HG03025 (cell line): ENCODE data around the gene LRRFIP1.

Source experiments
- ATAC-seq: cut with Tn5 transposase; IDR thresholded peaks from one replicate; pipeline ENCODE4 v1.9.1; 2021; ENCODE audit warnings: mild to moderate bottlenecking, moderate library complexity; ENCODE audit not compliant: unreplicated experiment, low FRiP score

LRRFIP1 gene

DNA sequence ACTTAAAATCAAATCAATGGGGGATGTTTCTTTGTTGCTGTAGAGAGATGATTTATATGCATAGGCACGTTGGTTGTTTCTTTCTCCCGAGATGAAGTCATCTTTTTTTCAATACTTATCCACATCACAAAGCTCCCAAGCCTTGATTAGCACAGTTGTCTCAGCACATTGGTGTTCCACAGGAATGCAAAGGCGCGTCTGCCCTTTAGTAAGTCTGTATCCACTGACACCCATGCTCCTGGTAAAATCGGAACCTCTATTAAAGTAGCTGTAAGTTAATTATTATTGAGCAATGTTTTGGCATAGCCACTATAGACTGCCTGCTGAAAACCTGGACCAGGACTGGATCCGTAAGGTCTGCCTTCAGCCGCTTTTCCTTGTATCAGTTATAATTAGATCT lies 93.6 kb downstream of the LRRFIP1 start:
- ATAC-seq: no peak

DNA sequence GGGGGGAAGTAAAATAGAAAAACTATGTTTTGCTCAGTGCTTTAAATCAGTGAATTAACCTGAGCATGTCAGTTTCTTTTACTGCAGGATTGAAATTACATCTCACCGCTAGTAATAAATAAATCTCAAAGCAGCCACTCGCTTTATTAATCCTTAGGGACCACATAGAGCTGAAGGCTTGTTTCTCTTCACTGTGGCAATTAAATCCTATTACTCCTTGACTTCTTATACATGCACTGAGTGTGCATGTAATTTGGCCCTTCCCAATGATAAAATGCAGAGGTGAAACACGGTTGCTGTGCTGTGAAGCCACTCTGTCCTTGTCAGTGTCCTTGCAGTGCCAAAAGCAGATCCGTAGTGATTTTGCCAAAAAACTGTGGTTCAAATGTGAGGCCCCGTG lies 94.1 kb downstream of the LRRFIP1 start:
- ATAC-seq: no peak

DNA sequence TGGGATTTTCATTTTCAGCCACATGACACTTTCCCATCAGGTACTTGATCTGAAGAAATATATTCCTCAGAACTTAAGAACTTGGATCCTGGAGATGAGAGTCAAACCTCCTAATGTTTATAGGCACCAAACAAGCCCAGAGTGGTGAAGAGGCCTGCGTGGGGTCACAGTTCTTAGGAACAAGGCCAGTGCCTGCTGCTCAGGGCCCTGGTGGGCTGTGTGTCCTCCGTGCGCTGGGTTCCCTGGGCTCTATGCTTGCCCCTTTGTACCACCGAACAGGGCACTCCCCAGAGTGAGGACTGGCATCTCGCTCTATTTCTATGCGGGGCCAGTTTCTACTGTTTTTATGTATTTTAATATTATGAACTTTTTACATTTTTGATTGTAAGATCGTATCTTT lies 95.2 kb downstream of the LRRFIP1 start:
- no peak for ATAC-seq

DNA sequence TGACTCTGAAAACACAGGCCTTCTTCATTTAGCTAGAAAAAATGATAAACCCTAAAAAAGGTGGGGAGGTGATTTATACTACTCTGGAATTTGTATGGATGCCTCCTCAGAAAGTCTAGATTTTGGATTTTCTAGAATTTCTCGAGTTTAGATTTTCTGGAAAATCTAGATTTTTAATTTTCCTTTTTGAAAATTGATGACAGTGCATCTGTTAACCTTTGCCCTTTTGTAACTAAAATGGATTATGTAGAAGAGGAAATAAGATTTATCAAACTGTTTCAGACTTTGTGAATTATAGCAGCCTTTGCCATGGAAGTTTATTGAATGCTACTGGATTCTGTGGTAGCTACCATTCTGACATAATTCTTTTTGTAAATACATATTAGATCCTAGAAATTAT lies 95.6 kb downstream of the LRRFIP1 start:
- ATAC-seq: no peak

DNA sequence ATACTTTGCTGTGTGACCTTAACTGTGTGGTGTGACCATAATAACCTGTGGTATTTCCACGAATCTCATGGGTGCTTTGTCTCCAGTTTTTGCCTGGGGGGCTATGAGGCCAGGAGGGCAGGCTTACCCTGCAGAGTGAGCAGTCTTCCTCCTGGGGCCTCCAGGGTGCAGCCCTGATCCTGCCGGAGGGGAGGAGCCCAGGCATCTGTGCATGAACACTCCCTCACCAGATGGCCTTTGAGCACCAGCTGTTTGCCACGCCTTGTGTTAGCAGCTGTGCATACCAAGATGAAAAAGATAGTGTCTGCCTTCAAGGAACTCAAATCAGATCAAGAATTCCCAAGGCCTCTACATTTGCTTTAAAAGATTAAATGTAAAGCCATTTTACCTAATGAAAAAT lies 96.2 kb downstream of the LRRFIP1 start:
- peak; percentile 69 for ATAC-seq

DNA sequence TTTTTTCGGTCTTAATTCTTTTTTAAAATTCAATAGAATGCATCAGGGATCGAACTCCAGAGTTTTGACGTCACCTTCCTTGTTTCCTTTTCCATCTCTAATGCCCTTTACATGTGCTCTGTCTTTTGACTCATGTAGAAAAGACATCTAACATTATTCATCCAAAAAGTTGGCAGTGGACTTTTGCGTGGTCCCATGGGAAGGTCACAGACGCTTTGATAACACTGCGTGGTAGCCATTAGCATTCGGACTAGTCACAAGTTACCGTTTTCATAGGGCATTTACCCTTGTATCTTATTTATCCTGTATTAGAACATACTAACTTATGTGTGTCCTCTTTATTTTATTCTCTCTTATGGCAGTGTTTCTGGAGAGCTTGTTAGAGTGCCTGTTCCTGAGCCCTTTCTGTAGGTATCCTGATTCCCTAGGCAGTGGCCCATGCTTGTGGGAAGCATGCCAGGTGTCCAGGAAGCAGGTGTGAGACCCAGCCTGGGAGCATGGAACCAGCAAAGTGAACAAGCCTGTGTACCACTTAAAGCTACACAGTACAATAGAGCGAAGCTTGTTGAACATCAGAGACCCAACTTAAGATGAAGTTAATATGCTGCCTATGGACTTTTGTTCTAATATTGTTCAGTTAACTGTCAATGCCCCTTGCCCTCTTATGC lies 97.6 kb downstream of the LRRFIP1 start:
- ATAC-seq: no peak

DNA sequence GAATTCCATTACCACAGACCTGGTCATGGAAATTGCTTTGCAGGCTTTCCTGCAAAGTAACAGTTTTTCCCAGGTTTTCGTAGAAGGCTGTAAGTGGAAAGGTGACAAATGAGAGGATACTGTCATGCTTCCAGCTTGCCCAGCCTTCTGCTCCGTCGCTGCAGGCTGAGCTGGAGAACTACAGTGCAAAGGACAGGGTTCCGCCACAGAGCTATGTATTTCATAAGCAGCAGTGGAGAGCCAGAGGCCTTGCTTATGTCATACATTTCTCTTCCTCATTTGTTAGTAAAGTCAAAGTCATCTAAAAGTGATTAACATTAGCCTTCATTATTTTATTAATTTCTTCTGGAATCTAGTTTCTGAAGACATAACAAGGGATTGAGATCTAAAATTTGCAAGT lies 98.3 kb downstream of the LRRFIP1 start:
- ATAC-seq: no peak

DNA sequence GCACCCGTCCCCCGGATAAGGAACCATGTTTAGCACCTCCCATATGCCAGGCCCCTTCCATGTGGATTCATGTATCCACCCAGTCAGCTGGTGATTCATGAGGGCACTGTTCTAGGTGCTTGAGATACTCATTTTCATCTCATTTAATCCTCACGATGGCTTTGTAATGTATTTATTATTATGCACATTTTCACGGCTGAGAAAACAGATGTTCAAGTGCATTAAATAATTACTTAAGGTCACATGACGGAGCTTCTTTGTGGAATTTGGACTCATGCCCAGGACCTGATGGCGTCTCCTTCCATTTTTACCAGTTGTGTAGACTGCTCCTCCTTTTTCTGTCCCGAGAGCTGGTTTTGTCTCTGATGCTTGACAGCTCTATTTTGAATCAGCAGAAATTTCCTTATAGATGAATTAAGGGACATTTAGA lies 99.0 kb downstream of the LRRFIP1 start:
- no peak for ATAC-seq

DNA sequence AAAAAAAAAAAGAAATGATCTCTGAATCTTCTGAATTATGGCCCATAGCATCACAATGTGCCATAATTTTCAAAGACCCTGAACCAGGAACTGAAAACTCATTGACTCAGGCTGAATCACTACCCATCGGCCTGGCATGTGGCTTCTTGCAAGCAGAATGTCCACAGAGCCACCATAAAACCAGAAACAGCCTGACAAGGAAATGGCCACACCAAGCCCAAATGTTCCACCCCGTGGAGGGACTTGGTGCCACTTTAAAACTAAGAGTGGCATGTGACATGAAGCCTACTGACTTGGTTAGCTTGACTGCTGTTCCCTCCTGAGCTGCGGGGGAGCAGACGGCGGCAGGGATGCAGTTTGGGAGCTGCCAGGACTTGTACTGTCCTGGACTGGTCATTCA lies 100.0 kb downstream of the LRRFIP1 start:
- ATAC-seq: no peak

DNA sequence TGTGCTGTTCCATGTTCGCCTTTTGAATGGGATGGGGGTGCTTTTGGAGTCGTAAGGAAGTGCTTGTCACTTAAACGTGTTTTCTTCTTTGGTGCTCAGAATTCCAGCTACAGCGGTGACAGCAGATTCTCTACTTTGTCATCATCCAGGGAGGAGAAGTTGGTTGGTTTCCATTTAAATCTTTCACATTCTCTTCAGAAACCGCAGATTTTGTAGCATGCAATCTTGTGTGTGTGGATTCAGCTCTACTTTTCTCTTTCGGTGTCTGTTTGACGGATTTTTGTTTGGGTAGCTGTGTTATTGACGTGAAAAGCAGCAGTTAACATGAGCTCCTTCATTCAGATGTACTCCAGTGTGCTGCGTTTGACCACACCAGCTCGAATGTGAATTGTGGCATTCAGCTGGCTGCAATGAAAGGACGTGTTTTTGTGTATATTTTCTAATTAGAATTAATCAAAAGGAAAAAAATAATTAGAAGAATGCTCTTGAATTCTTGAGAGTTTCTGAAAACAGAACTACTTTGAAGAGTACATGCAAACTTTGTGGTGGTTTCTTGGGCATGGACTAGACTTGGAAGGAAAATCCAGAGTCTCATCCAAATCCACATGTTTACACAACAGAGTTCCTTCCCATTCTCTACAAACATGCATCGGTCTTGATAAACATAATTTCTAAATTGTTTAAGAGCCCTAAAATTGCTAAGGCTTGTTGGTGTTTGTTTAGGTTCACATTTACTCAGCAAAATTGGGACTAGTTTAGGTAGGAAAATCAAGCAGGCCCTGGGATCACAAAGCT lies 102.5 kb downstream of the LRRFIP1 start:
- no peak for ATAC-seq

DNA sequence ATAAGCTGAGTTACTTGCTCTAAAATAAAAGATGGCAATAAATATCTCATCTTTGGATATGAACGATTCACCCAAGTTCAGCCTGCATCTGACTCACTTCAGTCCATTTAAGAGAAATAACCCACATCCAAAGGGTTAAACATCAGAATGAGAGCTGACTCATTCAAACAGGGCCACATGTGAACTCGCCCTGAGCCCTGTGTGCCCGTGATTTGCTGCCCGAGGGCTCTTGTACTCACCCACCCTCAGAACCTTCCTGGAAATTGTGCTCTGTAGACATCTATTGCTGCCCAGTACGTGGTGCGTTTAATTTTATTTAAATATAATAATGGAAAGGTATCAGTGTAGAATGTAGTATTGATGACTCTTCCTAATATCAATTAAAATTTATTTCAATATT lies 104.3 kb downstream of the LRRFIP1 start:
- ATAC-seq: no peak

DNA sequence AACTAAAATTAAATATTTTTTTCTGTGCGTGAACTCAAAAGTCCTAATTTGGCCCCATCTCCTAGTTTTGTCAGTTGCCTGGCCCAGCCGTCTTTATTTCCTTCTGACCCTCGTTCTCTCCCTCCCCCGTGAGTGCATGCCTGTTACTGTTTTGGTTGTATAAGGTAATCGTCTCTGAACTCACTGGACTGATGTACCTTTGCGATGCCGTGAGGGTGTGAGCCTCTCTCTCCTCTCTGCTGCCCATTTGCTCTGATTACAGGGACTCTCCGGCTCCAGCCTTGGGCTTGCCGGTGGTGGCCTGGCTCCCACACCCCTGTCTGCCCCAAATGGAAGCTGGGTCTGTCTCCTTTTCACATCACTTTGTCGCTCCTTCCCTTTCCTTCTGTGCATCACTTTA lies 104.7 kb downstream of the LRRFIP1 start:
- ATAC-seq: no peak

DNA sequence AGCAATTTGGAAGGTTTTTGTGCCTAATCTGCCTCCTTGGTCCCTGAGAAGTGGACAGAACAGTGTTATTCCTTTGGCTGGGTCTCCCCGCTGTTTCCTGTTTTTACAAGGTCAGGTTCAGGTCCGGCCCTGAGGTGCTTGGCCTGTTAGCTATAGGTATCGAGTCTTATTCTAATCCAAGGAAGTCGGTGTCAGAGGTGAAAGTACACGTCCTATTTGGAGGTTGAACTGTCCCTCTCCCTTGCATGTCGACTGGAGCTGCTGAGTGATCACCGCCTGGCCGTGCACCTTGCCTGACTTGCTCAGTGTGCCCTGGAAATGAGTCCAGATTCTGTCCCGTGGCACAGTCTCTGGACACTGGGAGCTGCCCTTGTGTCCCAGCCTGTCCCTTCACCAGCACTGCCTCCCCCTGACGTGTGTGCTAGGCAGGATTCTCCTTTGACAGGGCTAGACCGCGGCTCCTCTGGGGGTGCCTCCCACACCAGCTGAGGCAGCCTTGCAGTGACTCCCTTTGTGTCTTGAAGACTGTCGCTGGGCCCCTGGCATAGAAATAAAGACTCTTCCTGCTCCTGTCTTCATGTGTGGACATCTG lies 105.5 kb downstream of the LRRFIP1 start:
- ATAC-seq: no peak

DNA sequence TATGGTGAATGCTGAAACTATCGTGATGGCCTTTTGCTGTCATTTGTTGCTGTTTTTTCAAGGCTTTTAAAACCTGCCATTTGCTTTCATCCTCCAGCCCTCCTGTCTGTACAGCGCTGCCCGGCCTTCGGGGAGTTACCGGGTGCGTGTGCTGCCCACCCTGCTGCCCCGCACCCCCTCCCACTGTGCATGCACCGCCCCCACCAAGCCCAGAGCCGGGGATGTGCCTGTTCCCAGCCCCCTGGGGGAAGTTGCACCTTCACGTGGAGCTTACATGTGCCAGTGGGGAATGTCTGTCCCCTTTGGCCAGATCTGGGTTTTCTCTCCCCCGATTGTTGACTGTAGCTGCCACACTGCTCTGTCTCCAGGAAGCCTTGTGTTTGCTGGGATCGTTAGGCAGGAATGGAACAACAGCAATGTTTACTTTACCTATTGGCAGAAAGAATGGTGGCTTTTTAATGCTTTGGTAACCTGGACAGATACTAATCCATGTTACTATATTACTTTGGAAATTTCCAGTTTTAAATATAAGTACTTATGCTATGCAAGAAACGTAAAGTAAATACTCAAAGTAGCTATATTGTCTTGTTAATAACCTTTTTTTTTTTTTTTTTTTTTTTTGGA lies 106.4 kb downstream of the LRRFIP1 start:
- no peak for ATAC-seq

DNA sequence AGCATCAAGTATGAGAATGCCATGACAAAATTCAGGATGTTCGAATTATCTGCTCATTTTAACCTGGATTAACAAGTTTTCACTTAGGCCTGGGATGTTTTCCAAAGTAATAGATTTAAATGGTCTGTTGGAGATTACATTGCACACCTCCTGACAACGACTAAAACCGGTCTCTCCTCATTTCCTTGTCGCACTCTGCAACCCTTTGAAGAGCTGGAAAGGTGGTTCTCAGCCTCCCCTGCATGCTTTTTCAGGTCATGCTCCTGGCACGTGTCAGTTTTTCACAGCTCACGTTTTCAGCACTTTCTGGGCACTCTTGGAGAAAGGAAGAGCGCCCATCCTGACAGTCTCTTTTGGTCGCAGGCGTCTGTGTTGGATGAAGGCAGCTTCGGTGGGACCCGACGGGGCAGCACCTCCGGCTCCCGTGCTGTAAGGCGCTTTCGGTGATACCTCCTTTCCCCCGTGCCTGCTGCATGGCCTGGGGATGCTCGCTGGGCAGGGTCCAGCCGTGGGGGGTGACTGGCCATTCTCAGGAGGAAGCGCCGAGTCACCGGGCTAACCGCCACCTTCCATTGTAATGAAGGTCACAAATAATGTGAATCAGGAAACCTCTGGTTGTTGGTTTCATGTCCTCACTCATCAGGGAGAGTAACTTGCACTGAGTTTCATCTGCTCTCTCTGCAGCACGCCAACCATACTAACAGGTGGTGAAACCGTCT lies 107.7 kb downstream of the LRRFIP1 start:
- no peak for ATAC-seq

DNA sequence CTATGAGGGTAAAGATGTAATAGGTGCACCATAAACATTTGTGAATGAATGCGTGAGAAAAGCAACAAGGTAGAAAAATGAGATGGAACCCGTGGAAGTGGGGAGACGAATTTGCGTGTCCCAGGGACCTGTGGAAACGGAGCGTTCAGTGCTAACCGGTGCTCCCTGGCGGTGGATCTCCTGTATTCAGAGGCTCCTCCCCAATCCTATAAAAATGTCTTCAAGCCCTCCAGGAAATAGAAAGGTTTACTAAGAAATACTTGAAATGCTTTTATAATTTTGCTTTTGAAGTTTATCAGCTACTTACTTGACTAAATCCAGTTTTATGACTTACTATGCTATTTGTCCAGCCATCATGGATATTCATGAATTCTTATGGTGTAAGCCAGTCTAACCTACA lies 108.4 kb downstream of the LRRFIP1 start:
- no peak for ATAC-seq

DNA sequence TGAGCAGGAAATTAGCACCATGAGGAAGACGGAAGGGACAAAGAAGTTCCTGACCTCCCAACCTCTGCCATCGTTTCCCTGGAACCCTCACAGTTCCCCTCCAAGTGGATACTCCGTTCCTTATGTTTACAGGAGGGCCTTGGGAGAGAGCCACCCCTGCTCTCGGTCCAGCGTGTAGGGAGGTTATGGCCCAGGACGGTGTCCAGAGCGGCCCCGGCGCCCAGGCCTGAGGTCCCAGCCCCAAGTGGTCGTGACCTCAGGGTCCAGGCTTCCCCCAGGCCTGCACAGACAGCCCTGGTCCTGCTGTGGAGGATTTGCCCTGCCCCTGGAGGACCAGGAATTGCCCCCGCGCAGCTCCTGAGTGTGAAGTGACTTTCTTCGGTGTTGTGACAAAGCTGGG lies 109.4 kb downstream of the LRRFIP1 start:
- no peak for ATAC-seq

DNA sequence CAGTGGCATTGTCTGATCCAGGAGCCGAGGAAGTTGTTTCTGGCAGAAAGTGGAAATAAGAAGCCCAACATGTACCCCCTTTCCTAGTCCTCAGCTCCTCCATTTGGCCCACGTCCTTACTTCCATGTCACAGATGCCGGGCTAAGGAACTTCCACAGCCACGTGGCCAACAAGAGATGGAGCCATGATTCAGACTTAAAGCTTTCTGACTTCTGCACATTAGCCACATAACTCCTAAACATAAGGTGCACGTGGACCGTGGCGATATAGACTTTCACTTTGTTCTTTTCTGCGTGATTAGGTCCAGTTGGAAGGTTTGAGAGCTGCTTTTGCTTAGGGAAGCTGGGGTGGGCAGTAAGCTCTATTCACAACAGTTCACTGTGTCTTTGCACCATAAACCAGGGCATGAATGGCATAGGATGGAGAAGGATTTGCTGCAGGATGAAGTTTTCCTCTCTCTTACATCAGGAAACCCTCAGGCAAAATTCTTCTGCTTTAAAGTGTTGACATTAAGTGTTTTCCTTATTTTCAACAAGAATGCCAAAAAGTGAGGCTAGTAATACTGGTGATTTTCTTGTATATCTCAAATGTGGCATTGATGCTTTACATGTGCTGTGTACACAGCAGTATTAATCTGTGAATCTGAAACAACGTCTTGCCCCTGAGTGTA lies 109.9 kb downstream of the LRRFIP1 start:
- no peak for ATAC-seq

DNA sequence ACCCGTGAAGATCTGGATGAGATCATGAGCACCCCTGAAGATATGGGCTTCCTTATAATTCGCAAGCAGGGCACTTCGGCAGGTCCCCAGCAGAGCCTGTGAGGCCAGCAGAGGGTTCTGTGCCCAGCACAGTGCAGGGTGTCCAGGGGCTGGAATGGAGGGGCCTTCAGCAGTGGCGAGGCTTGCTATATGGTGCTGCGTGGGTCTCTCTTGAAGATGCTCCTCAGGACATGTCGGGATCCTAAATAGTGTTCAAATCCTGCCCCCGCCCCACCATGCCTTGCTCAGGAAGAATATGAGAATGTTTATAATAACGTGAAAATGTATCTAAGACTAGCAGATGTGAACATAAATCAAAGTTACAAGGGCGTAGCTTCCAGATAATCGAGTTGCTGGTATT lies 110.9 kb downstream of the LRRFIP1 start:
- no peak for ATAC-seq

DNA sequence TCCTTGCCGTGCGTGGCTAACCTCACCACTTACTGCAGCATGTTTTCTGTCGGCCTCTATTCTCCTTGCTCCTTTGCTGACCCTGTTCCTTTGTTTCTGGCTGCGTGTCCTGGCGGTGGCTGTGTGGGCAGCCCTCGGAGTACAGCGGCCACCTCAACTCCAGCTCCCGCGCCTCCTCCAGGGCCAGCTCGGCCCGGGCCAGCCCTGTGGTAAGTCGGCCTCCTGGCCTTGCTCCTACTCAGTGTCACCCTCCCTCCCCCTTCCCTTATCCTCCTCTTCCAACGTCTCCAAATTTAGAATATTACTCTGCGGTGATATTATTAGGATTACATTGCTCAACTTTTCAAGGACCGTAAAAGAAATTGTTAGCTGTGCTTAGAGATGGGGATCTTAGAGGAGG lies 111.7 kb downstream of the LRRFIP1 start:
- no peak for ATAC-seq
